Liver (tissue), 9 donors: ENCODE results near the gene CDHR2. TPM values are rescaled to one million over a fixed set of nuclear protein-coding genes. Genes with fewer than 3 reads are reported as not detected.
A peak's percentile ranks its signal among the peaks of the same experiment; 100 is the strongest.

Experiments
- DNase-seq: peaks from one replicate; pipeline ENCODE4 v3.0.0-alpha.2; 2017; ENCODE audit warnings: low spot score
- H3K27ac ChIP-seq, 2 donors: one replicate each; pipeline ENCODE4 v1.7.0; 2013; ENCODE audit warnings: inconsistent platforms in 2 of 2, low read length in 2 of 2, control low read depth in 1 of 2, low read depth in 1 of 2, mild to moderate bottlenecking in 1 of 2
- H3K27me3 ChIP-seq, 4 donors: one replicate each; pipeline versions ENCODE4 v1.6.1 to v1.7.0; 2013; ENCODE audit warnings: low read length in 3 of 4, inconsistent platforms in 1 of 4, mild to moderate bottlenecking in 1 of 4, moderate library complexity in 1 of 4; ENCODE audit not compliant: control insufficient read depth in 4 of 4, insufficient read depth in 4 of 4
- H3K36me3 ChIP-seq, 4 donors: one replicate each; pipeline versions ENCODE4 v1.6.1 to v1.7.0; 2013; ENCODE audit warnings: low read length in 3 of 4, mild to moderate bottlenecking in 3 of 4, low read depth in 1 of 4, moderate library complexity in 1 of 4; ENCODE audit not compliant: control insufficient read depth in 4 of 4, insufficient read depth in 3 of 4
- H3K4me1 ChIP-seq, 4 donors: one replicate each; pipeline versions ENCODE4 v1.6.1 to v1.7.0; 2013; ENCODE audit warnings: low read length in 3 of 4, mild to moderate bottlenecking in 3 of 4, moderate library complexity in 1 of 4; ENCODE audit not compliant: control insufficient read depth in 4 of 4, insufficient read depth in 4 of 4
- H3K4me3 ChIP-seq, 3 donors: one replicate each; pipeline versions ENCODE4 v1.6.1 to v1.7.0; 2013; ENCODE audit warnings: low read length in 3 of 3, control low read depth in 1 of 3, low read depth in 1 of 3, mild to moderate bottlenecking in 1 of 3
- H3K9ac ChIP-seq, 2 donors: one replicate each; pipeline ENCODE4 v1.7.0; 2013; ENCODE audit warnings: low read length in 2 of 2, mild to moderate bottlenecking in 2 of 2, moderate library complexity in 2 of 2, control low read depth in 1 of 2, low read depth in 1 of 2
- H3K9me3 ChIP-seq, 4 donors: one replicate each; pipeline versions ENCODE4 v1.6.1 to v1.7.0; 2013; ENCODE audit warnings: low read length in 3 of 4; ENCODE audit not compliant: control insufficient read depth in 4 of 4
- ATF3 ChIP-seq: IDR thresholded peaks from 2 replicates; pipeline ENCODE4 v1.6.1; 2016; ENCODE audit warnings: antibody characterized with exemption
- CTCF ChIP-seq: fragments of 150-350 bp; IDR thresholded peaks from 2 replicates; pipeline ENCODE4 v1.5.1; 2017; ENCODE audit warnings: improper control_type of control experiment, low read depth, low read length; ENCODE audit not compliant: missing input control
- EGR1 ChIP-seq, 2 donors: IDR thresholded peaks; 2 replicates each; pipeline ENCODE4 v1.6.1; 2016 to 2018; ENCODE audit warnings: antibody characterized with exemption in 2 of 2, low read depth in 2 of 2
- FOXA1 ChIP-seq: IDR thresholded peaks from 2 replicates; pipeline ENCODE4 v1.6.1; 2016; ENCODE audit warnings: antibody characterized with exemption
- FOXA2 ChIP-seq: IDR thresholded peaks from 2 replicates; pipeline ENCODE4 v1.6.1; 2016; ENCODE audit warnings: antibody characterized with exemption
- GABPA ChIP-seq, 2 donors: IDR thresholded peaks in 1 of 2; conservative IDR thresholded peaks in 1 of 2; 2 replicates each; pipeline ENCODE4 v1.6.1; 2016; ENCODE audit warnings: antibody characterized with exemption in 2 of 2, mild to moderate bottlenecking in 1 of 2, moderate library complexity in 1 of 2
- HNF4A ChIP-seq, 2 donors: conservative IDR thresholded peaks; 2 replicates each; pipeline ENCODE4 v1.6.1; 2016; ENCODE audit warnings: antibody characterized with exemption in 2 of 2, mild to moderate bottlenecking in 2 of 2
- HNF4G ChIP-seq: IDR thresholded peaks from 2 replicates; pipeline ENCODE4 v1.6.1; 2016; ENCODE audit warnings: antibody characterized with exemption
- JUND ChIP-seq, 2 donors: IDR thresholded peaks; 2 replicates each; pipeline ENCODE4 v1.6.1; 2016; ENCODE audit warnings: antibody characterized with exemption in 2 of 2
- MAX ChIP-seq: IDR thresholded peaks from 2 replicates; pipeline ENCODE4 v1.6.1; 2016; ENCODE audit warnings: antibody characterized with exemption
- NR2F2 ChIP-seq: IDR thresholded peaks from 2 replicates; pipeline ENCODE4 v1.6.1; 2016; ENCODE audit warnings: antibody characterized with exemption
- RAD21 ChIP-seq, 2 donors: IDR thresholded peaks; 2 replicates each; pipeline ENCODE4 v1.6.1; 2016; ENCODE audit warnings: antibody characterized with exemption in 2 of 2, mild to moderate bottlenecking in 2 of 2
- REST ChIP-seq: IDR thresholded peaks from 2 replicates; pipeline ENCODE4 v1.6.1; 2016; ENCODE audit warnings: antibody characterized with exemption, mild to moderate bottlenecking
- RXRA ChIP-seq, 2 donors: IDR thresholded peaks; 2 replicates each; pipeline ENCODE4 v1.6.1; 2017 to 2018; ENCODE audit warnings: antibody characterized with exemption in 2 of 2, mild to moderate bottlenecking in 1 of 2
- SP1 ChIP-seq: IDR thresholded peaks from 2 replicates; pipeline ENCODE4 v1.6.1; 2018; ENCODE audit warnings: antibody characterized with exemption, mild to moderate bottlenecking
- TAF1 ChIP-seq: conservative IDR thresholded peaks from 2 replicates; pipeline ENCODE4 v1.6.1; 2016; ENCODE audit warnings: antibody characterized with exemption, mild to moderate bottlenecking
- YY1 ChIP-seq: IDR thresholded peaks from 2 replicates; pipeline ENCODE4 v1.6.1; 2016; ENCODE audit warnings: antibody characterized with exemption, mild to moderate bottlenecking
- ZBTB33 ChIP-seq: IDR thresholded peaks from 2 replicates; pipeline ENCODE4 v1.6.1; 2016; ENCODE audit warnings: antibody characterized with exemption
- WGBS: extraction: QIAGEN DNeasy Blood & Tissue Kit; methylation state at CpG from one replicate; pipeline ENCODE4 v1.1.7; 2013; 5-methylcytosine and 5-hydroxymethylcytosine counted together
- polyA plus RNA-seq, 2 donors: library from polyadenylated mRNA; stranded (reverse) in 1 of 2; unstranded in 1 of 2; fragments of 200-250 nt in 1 of 2; fragments of >200 nt in 1 of 2; fragmentation: Nextera tagmentation in 1 of 2; extraction: Ambion mirVana in 1 of 2; gene quantifications; one replicate each; pipeline versions ENCODE4 v1.2.1 to v1.2.3, GENCODE V29; 2013 to 2015
- total RNA-seq, 2 donors: library from RNA; depleted of rRNA; stranded (reverse); fragments of >200 nt; gene quantifications; one replicate each; pipeline ENCODE4 v1.2.3, GENCODE V29; 2014
- donor health status: healthy.
- donor health status: healthy.
- donor health status: healthy.
- donor health status: healthy.
- donor health status: healthy.

Gene CDHR2
- total and polyA plus RNA-seq, 4 donors: 8.8 to 23.8 (median 16.6) TPM

- H3K9me3 ChIP-seq: no peaks in the 10 kb centered on the region
- TF ChIP-seq HNF4A (conservative IDR thresholded peaks at IDR 0.05) (no peak), TAF1 (no peak), JUND (IDR thresholded peaks at IDR 0.05) (no peak), ZBTB33 (no peak), YY1 (peak; percentile 94), NR2F2 (no peak)
- peak within 1 kb of the TSS; percentile 97 to 99 for H3K27ac ChIP-seq
- no peaks in the 10 kb centered on the region for H3K27me3 ChIP-seq
- WGBS: under 1% methylated on average over 63 of the region's 63 CpGs
- peak within 1 kb of the TSS; percentile 78 to 94 (median 85) for H3K4me3 ChIP-seq
- no peaks in the 10 kb centered on the region for H3K36me3 ChIP-seq
- peak within 1 kb of the TSS; percentile 82 to 85 for H3K9ac ChIP-seq
- H3K4me1 ChIP-seq: peaks cover 20 to 46% (median 43%) of the 10 kb centered on the region in 4 donors
- peak; percentile 95 for DNase-seq
These were observed 12.1 kb upstream of the CDHR2 start, which contains the start of gene RNF44 for GRCh38 chr5:176536902-176537553. Gene RNF44 (minus strand): TSS chr5:176537402. CDS start chr5:176532472, 4,930 bp downstream.

- peak; percentile 94 for DNase-seq
- peak overlapping the region; percentile 78 to 94 (median 85) for H3K4me3 ChIP-seq
- peak overlapping the region; percentile 82 to 85 for H3K9ac ChIP-seq
- H3K27me3 ChIP-seq: no peaks in the 10 kb centered on the region
- no peaks in the 10 kb centered on the region for H3K36me3 ChIP-seq
- WGBS: under 1% methylated on average over 43 of the region's 43 CpGs
- H3K9me3 ChIP-seq: no peaks in the 10 kb centered on the region
- TF ChIP-seq RXRA (IDR thresholded peaks at IDR 0.05) (peak; percentile 13 to 33), GABPA (IDR thresholded peaks at IDR 0.05 in 1 of 2, conservative IDR thresholded peaks at IDR 0.05 in 1 of 2) (peak; percentile 64 to 81), RAD21 (IDR thresholded peaks at IDR 0.05) (no peak), ZBTB33 (no peak), ATF3 (peak; percentile 55), JUND (IDR thresholded peaks at IDR 0.05) (peak; percentile 84 to 92), CTCF (no peak), HNF4G (no peak), REST (no peak), FOXA1 (peak; percentile 52), YY1 (peak; percentile 97), FOXA2 (peak; percentile 61), MAX (peak; percentile 97), EGR1 (IDR thresholded peaks at IDR 0.05; ENCODE audit: low read depth in 2 of 2) (peak in 1 of 2 donors; percentile 51), TAF1 (no peak), HNF4A (conservative IDR thresholded peaks at IDR 0.05) (peak; percentile 4 to 36), NR2F2 (no peak), SP1 (peak; percentile 79)
- H3K4me1 ChIP-seq: peaks cover 19 to 49% (median 43%) of the 10 kb centered on the region in 4 donors
- H3K27ac ChIP-seq: peak overlapping the region; percentile 97 to 99
These were observed 11.4 kb upstream of the CDHR2 start for GRCh38 chr5:176537554-176538229.
